HEK293T (cell line): ENCODE measurements around the gene IGSF3.
"Not testable (repeated sequence)": the region's sequence is repeated elsewhere in the genome, so short reads cannot be mapped to it uniquely, and the experiment has no call there.

Experiments used
- ARNT ChIP-seq: fragments of 450-650 bp; IDR thresholded peaks from 2 replicates; pipeline ENCODE4 v1.6.1; 2017; ENCODE audit warnings: mild to moderate bottlenecking
- BHLHE40 ChIP-seq: fragments of 450-650 bp; IDR thresholded peaks from 2 replicates; pipeline ENCODE4 v1.6.1; 2016; ENCODE audit warnings: mild to moderate bottlenecking, moderate library complexity, borderline replicate concordance
- ELF4 ChIP-seq: fragments of 450-650 bp; IDR thresholded peaks from 2 replicates; pipeline ENCODE4 v1.6.1; 2017; ENCODE audit warnings: antibody characterized with exemption
- FOXA1 ChIP-seq: fragments of 450-650 bp; IDR thresholded peaks from 2 replicates; pipeline ENCODE4 v1.6.1; 2016; ENCODE audit warnings: mild to moderate bottlenecking
- FOXK2 ChIP-seq: fragments of 450-650 bp; IDR thresholded peaks from 2 replicates; pipeline ENCODE4 v1.6.1; 2016; ENCODE audit warnings: mild to moderate bottlenecking
- HDGF ChIP-seq: fragments of 450-650 bp; IDR thresholded peaks from 2 replicates; pipeline ENCODE4 v1.6.1; 2017; ENCODE audit warnings: antibody characterized with exemption, borderline replicate concordance
- L3MBTL2 ChIP-seq: fragments of 450-650 bp; conservative IDR thresholded peaks from 2 replicates; pipeline ENCODE4 v1.6.1; 2016; ENCODE audit warnings: mild to moderate bottlenecking
- LEF1 ChIP-seq: fragments of 450-650 bp; IDR thresholded peaks from 2 replicates; pipeline ENCODE4 v1.6.1; 2017; ENCODE audit warnings: mild to moderate bottlenecking, borderline replicate concordance
- NFRKB ChIP-seq: fragments of 450-650 bp; IDR thresholded peaks from 2 replicates; pipeline ENCODE4 v1.6.1; 2016; ENCODE audit warnings: mild to moderate bottlenecking, moderate library complexity
- PKNOX1 ChIP-seq: fragments of 450-650 bp; IDR thresholded peaks from 2 replicates; pipeline ENCODE4 v1.6.1; 2016
- SP1 ChIP-seq: fragments of 450-650 bp; IDR thresholded peaks from 2 replicates; pipeline ENCODE4 v1.6.1; 2017
- ZNF384 ChIP-seq: fragments of 450-650 bp; IDR thresholded peaks from 2 replicates; pipeline ENCODE4 v1.6.1; 2016

DNA sequence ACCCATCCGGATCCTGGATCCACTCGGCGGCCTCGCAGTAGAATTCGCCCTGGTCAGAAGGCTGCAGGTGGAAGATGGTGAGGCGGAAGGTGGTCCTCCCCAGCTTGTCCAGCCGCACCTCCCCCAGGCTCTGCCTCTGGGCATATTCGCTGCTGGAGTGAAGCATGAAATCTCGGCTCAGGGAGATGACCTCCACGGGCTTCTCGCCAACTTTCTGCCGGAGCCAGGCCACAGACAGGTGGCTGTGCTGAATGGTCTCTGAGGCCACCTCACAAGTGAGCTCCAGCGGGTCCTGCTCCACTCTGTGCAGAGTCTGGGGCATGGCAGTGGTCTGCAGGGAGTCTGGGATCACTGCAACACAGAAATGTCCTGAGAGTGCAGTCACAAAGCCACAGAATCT, 53.7 kb downstream of the IGSF3 start:
- TF ChIP-seq PKNOX1, L3MBTL2, FOXA1, HDGF, BHLHE40, LEF1, ELF4, FOXK2, ZNF384, SP1, ARNT, NFRKB: not testable (repeated sequence)
